GM23248 (cell line): ENCODE measurements around the gene LIME1. TPM values are rescaled to one million over a fixed set of nuclear protein-coding genes. Genes with fewer than 3 reads are reported as not detected.

Experiments
- DNase-seq: peaks from one replicate; pipeline ENCODE4 v3.0.0-alpha.2; 2015
- H2AFZ ChIP-seq: fragments of 200-600 bp; sonication (generic); 2 replicates; pipeline ENCODE4 v1.6.1; 2016; ENCODE audit warnings: antibody characterized with exemption
- H3F3A ChIP-seq: fragments of 200-600 bp; sonication (generic); 2 replicates; pipeline ENCODE4 v1.6.1; 2016; ENCODE audit warnings: mild to moderate bottlenecking, antibody characterized with exemption, mixed run types; ENCODE audit not compliant: insufficient read depth
- H3K27ac ChIP-seq: fragments of 200-600 bp; sonication (generic); 2 replicates; pipeline ENCODE4 v1.5.1; 2016; ENCODE audit warnings: mild to moderate bottlenecking
- H3K27me3 ChIP-seq: fragments of 200-600 bp; sonication (generic); replicated peaks from 2 replicates; pipeline ENCODE4 v1.6.1; 2016; ENCODE audit warnings: mild to moderate bottlenecking; ENCODE audit not compliant: insufficient read depth
- H3K36me3 ChIP-seq: fragments of 200-600 bp; sonication (generic); 2 replicates; pipeline ENCODE4 v1.6.1; 2016; ENCODE audit warnings: low read depth, mild to moderate bottlenecking
- H3K4me1 ChIP-seq: fragments of 200-600 bp; sonication (generic); 2 replicates; pipeline ENCODE4 v1.6.1; 2016; ENCODE audit warnings: mild to moderate bottlenecking; ENCODE audit not compliant: insufficient read depth
- H3K4me2 ChIP-seq: fragments of 200-600 bp; sonication (generic); one replicate; pipeline ENCODE4 v1.6.1; 2016; ENCODE audit warnings: mild to moderate bottlenecking; ENCODE audit not compliant: unreplicated experiment
- H3K4me3 ChIP-seq: fragments of 200-600 bp; sonication (generic); 2 replicates; pipeline ENCODE4 v1.5.1; 2016; ENCODE audit warnings: mild to moderate bottlenecking
- H3K79me2 ChIP-seq: fragments of 200-600 bp; sonication (generic); 2 replicates; pipeline ENCODE4 v1.6.1; 2016; ENCODE audit warnings: mild to moderate bottlenecking; ENCODE audit not compliant: insufficient read depth
- H3K9ac ChIP-seq: fragments of 200-600 bp; sonication (generic); 2 replicates; pipeline ENCODE4 v1.6.1; 2016; ENCODE audit warnings: mild to moderate bottlenecking
- H3K9me2 ChIP-seq: fragments of 200-600 bp; sonication (generic); 2 replicates; pipeline ENCODE4 v1.6.1; 2016; ENCODE audit warnings: mixed run types, mild to moderate bottlenecking, moderate library complexity; ENCODE audit not compliant: insufficient read depth
- H3K9me3 ChIP-seq: fragments of 200-600 bp; sonication (generic); one replicate; pipeline ENCODE4 v1.6.1; 2017; ENCODE audit warnings: low read depth
- H4K20me1 ChIP-seq: fragments of 200-600 bp; sonication (generic); 2 replicates; pipeline ENCODE4 v1.6.0; 2016; ENCODE audit not compliant: insufficient read depth
- EZH2 ChIP-seq: fragments of 200-600 bp; sonication (generic); IDR thresholded peaks from 2 replicates; pipeline ENCODE4 v1.6.1; 2018; ENCODE audit warnings: antibody characterized with exemption, mild to moderate bottlenecking; ENCODE audit not compliant: insufficient read depth, poor library complexity, severe bottlenecking
- EZH2phosphoT487 ChIP-seq: fragments of 200-600 bp; sonication (generic); IDR thresholded peaks from 2 replicates; pipeline ENCODE4 v1.6.1; 2018; ENCODE audit warnings: antibody characterized with exemption, moderate library complexity, mild to moderate bottlenecking, low read depth; ENCODE audit not compliant: insufficient read depth
- WGBS, 2 experiments: methylation state at CpG; one replicate each; pipeline ENCODE4 v1.1.6; 2015 to 2017; ENCODE audit warnings: low lambda C conversion rate in 2 of 2, low coverage in 1 of 2; ENCODE audit errors: missing lambda C conversion rate in 2 of 2; 5-methylcytosine and 5-hydroxymethylcytosine counted together
- in situ Hi-C: fragments of 300-500 bp; cut with MboI; formaldehyde crosslinking; loops from 2 replicates; pipeline ENCODE4 v1.15.0; 2020
- polyA plus RNA-seq: library from polyadenylated mRNA; unstranded; fragments of >200 nt; fragmentation: Nextera tagmentation; extraction: Ambion mirVana; gene quantifications from 2 replicates; pipeline ENCODE4 v1.2.1, GENCODE V29; 2016
- total RNA-seq: library from RNA; depleted of rRNA; stranded (reverse); fragments of >200 nt; shearing (Covaris generic); gene quantifications from 2 replicates; pipeline ENCODE4 v1.2.3, GENCODE V29; 2014

The LIME1 gene
- total and polyA plus RNA-seq, 2 experiments from 2014 or later = 3.7 to 14.1 TPM

DNA sequence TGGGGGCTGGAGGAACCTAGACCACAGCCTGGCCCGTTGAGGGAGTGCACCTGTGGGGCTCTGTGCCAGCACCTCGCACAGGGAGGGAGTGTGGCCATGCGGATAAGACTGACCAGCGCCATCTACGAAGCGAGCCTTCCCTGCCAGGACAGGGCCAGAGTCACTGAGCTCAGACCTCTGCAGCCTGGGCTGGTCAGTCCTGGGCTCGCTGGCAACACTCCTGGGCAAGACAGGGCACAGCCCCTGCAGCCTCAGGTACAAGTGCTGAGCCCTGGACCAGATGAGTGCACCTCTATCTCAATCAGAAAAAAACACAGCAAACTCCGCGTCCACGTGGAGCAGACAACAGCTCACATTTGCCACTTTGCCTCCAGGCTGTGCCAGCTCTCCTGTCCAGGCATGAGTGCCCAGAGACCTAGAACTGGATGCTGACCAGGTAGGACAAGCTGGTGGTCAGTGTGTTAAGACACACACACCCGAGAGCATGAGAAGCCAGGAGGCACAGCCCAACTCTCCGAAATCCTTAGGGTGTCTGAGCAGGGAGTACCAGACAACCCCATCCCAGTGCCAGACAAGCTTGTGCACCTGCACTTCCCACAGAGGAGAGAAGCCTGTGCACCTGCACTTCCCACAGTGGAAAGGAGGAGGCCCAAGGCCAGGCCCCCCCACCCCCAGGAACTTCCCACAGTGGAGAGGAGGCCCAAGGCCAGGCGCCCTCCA, 33.6 kb upstream of the LIME1 start:
- Histone ChIP-seq H3K9ac (no peak overlapping the region), H3K9me2 (no peaks in the 10 kb centered on the region), H3K4me2 (no peak overlapping the region), H3K9me3 (no peaks in the 10 kb centered on the region), H3K4me1 (peaks cover 32% of the 10 kb centered on the region), H3K27me3 (no peaks in the 10 kb centered on the region), H3K79me2 (peaks cover 47% of the 10 kb centered on the region), H3K36me3 (0 out of 2 replicates have a peak, but pooled peaks cover 3% of the 10 kb centered on the region), H3K4me3 (no peak overlapping the region), H3F3A (no peaks in the 10 kb centered on the region; the same call in 1 of the 2 replicates), H2AFZ (no peak overlapping the region), H3K27ac (no peak overlapping the region), H4K20me1 (no peaks in the 10 kb centered on the region)
- in situ Hi-C loops = no loop called here
- TF ChIP-seq EZH2phosphoT487 (no peak), EZH2 (no peak)
- no peak for DNase-seq
- WGBS, 2 experiments = 80 to 83% methylated on average over 13 of the region's 13 CpGs

DNA sequence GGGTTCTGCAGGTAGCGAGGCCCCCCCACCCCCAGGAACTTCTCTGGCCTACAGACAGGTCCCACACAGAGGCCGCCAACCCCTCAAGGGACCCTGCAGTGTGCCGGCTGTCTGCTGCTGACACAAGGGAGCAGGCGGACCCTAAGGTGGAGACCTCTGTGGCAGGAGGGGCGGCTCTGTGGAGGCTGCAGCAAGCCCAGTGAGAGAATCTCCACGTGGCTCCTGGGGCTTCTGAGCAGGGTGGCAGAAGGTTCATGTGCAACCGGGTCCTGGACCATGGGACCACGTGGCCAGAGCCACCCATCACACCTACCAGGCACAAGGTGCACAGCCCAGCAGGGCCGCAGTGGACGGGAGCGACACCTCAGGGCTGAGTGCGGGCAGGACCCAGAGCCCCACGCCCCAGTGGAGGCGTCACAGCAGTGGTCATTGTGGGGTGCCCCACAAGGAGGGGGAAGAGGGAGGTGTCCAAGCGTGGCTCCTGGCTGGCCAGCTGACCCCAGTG, 32.9 kb upstream of the LIME1 start:
- TF ChIP-seq EZH2 (no peak), EZH2phosphoT487 (no peak)
- Histone ChIP-seq H2AFZ (no peak overlapping the region), H3K9me2 (no peaks in the 10 kb centered on the region), H3F3A (no peaks in the 10 kb centered on the region; the same call in 1 of the 2 replicates), H3K4me1 (peaks cover 26% of the 10 kb centered on the region), H3K79me2 (peaks cover 53% of the 10 kb centered on the region), H3K4me2 (no peak overlapping the region), H3K36me3 (0 out of 2 replicates have a peak, but pooled peaks cover 3% of the 10 kb centered on the region), H3K27ac (no peak overlapping the region), H3K9me3 (no peaks in the 10 kb centered on the region), H3K9ac (no peak overlapping the region), H3K27me3 (no peaks in the 10 kb centered on the region), H3K4me3 (no peak overlapping the region), H4K20me1 (no peaks in the 10 kb centered on the region)
- in situ Hi-C loops = no loop called here
- DNase-seq = no peak
- 84 to 89% methylated on average over 14 to 15 of the region's 15 CpGs for WGBS, 2 experiments

DNA sequence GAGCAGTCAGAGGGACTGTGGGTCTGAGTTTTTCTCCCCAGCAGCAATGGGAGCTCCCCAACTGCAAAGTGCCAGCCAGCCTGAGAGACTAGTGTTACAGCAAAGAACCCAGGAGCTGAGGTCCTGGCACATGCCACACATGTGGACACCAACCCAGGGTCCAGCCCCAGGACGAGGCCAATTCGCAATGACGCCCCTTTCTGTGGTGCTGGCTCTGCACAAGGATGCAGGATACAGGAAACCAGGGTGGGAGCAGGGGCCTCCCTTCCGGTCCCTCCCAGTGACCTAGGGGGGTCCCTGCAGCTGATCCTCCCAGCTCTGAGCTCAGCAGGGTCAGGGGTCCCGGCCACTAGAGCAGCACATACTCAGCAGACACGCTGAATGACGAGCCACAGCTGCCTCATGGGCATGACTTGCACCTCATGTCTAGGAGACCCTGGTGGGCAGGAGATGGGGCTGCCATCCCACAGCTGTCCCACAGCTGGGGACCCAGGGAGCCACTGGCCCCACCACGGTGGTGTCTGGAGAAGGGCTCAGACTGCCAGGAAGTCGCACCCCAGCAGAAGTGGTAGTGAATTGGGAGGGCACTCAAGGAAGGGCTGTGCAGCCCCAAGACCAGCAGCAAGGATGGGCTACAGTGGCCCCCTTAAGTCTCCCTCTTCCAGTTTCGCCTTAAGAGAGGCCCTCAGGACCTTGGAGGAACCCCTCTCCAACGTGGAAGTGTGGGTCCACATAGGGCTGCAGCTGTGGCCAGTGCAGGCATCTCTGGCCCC, 32.3 kb upstream of the LIME1 start:
- peaks cover 24% of the 10 kb centered on the region for H3K4me1 ChIP-seq
- in situ Hi-C loops = no loop called here

DNA sequence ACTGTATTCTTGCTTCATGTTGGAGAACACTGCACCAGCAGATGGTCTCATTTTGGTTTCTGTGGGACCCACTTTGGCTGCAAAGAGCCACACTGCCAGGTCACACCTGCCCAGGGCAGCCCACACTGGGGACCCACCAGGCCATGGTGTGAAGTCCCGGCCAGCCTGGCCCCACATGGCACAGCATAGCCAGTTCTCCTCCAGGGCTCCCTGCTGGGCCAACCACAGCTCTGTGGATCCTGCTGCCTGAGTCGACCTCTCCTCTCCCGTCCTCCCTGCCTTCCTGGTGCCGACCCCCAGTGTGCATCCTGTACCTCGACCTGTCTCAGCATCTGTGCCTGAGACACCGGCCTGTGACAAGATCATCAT, 31.7 kb upstream of the LIME1 start:
- Histone ChIP-seq H3F3A (no peaks in the 10 kb centered on the region), H3K27me3 (no peaks in the 10 kb centered on the region), H3K9me2 (no peaks in the 10 kb centered on the region), H3K9ac (peak overlapping the region; percentile 86; the same call in 1 of the 2 replicates), H3K4me3 (no peak overlapping the region), H3K4me2 (no peak overlapping the region), H2AFZ (no peak overlapping the region), H3K4me1 (peaks cover 20% of the 10 kb centered on the region), H3K9me3 (no peaks in the 10 kb centered on the region), H4K20me1 (no peaks in the 10 kb centered on the region), H3K36me3 (0 out of 2 replicates have a peak, but pooled peaks cover 3% of the 10 kb centered on the region), H3K27ac (no peak overlapping the region), H3K79me2 (peaks cover 64% of the 10 kb centered on the region)
- no peak for DNase-seq
- no peak for TF ChIP-seq EZH2
- no peak for TF ChIP-seq EZH2phosphoT487
- 72% methylated on average over 6 of the region's 6 CpGs for WGBS, 2 experiments
- in situ Hi-C loops = no loop called here

More for the DNA sequence above, 32.3 kb upstream of the LIME1 start:
- Histone ChIP-seq H3K9me2 (no peaks in the 10 kb centered on the region), H2AFZ (no peak overlapping the region), H3K4me3 (no peak overlapping the region), H3K4me2 (no peak overlapping the region), H3K27me3 (no peaks in the 10 kb centered on the region), H4K20me1 (no peaks in the 10 kb centered on the region), H3K36me3 (0 out of 2 replicates have a peak, but pooled peaks cover 3% of the 10 kb centered on the region), H3K9me3 (no peaks in the 10 kb centered on the region), H3K79me2 (peaks cover 59% of the 10 kb centered on the region), H3K27ac (no peak overlapping the region), H3K9ac (no peak overlapping the region), H3F3A (no peaks in the 10 kb centered on the region)
- no peak for TF ChIP-seq EZH2
- no peak for TF ChIP-seq EZH2phosphoT487
- DNase-seq = no peak
- WGBS, 2 experiments = 84% methylated on average over 10 to 11 of the region's 11 CpGs
